H1 (cell line): ENCODE data around the gene GJD3. TPM values are rescaled to one million over a fixed set of nuclear protein-coding genes. Genes with fewer than 3 reads are reported as not detected.

Experiments
- EP300 ChIP-seq, 2 experiments: IDR thresholded peaks; 1 replicate in 1 of 2; 2 replicates in 1 of 2; pipeline ENCODE4 v1.6.1; 2011 to 2012; ENCODE audit warnings: low read depth in 2 of 2, low read length in 2 of 2, mild to moderate bottlenecking in 2 of 2, borderline replicate concordance in 1 of 2, inconsistent platforms in 1 of 2, moderate library complexity in 1 of 2
- KDM4A ChIP-seq: IDR thresholded peaks from one replicate; pipeline ENCODE4 v1.7.1; 2012; ENCODE audit warnings: low read depth, mild to moderate bottlenecking, moderate library complexity, low read length, inconsistent platforms; ENCODE audit not compliant: severe bottlenecking
- ZNF274 ChIP-seq: IDR thresholded peaks from 2 replicates; pipeline ENCODE4 v1.7.0; 2012; ENCODE audit warnings: low read length, borderline replicate concordance; ENCODE audit errors: extremely low read depth
- polyA plus RNA-seq, 7 experiments: library from polyadenylated mRNA; depleted of rRNA in 3 of 7; stranded (reverse) in 5 of 7; unstranded in 2 of 7; fragments of >200 nt in 5 of 7; fragments of 200-250 nt in 2 of 7; gene quantifications; 1 replicate in 5 of 7; 2 replicates in 1 of 7; 4 replicates in 1 of 7; pipeline versions ENCODE4 v1.2.1 to v1.2.3, GENCODE V29; 2011 to 2013; ENCODE audit warnings: missing spikeins in 2 of 7, mixed read lengths in 2 of 7
- total RNA-seq: library from RNA; stranded (reverse); fragmentation: NEBNext Ultra II Directional; extraction: Animal tissue kit (Norgen Biotek cat#: 25700); gene quantifications from 2 replicates; pipeline ENCODE4 v1.2.1, GENCODE V29; 2021

GJD3 gene
- total and polyA plus RNA-seq, 2 of the 8 experiments (the other 6 are each of a cell fraction or from before 2014, with no cell fraction given), result 0.53 to 1.9 TPM

DNA sequence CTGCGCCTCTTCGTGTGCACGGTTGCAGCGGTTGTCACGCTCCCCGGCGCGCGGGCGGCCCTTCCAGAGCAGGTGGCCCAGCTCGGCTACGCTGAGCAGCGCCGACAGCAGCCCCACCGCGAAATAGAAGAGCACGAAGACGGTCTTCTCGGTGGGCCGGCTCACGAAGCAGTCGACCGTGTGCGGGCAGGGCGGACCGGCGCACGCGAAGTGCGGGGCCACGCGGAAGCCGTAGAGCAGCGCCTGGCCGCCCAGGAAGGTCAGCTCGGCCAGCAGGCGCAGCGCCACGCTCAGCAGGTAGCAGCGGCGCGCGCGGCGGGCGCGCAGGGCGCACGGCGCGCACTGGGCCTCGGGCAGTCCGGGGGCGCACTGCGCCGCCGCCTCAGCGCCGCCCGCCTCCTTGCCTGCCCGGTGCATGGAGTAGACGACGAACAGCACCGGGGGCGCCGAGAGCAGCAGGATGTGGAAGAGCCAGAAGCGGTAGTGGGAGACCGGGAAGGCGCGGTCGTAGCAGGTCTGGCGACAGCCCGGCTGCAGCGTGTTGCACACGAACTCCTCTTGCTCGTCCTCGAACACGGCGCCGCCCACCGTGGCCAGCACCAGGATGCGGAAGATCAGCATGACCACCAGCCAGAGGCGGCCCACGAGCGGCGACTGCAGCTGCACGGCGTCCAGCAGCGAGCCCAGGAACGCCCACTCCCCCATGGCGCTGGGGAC is 1.3 kb downstream of the GJD3 start (continued):
- TF ChIP-seq EP300 (IDR thresholded peaks at IDR 0.05; ENCODE audit: borderline replicate concordance in 1 of 2, low read depth in 2 of 2, low read length in 2 of 2) (no peak), ZNF274 (no peak), KDM4A (peak; percentile 78)
